Stimulated activated naive CD8-positive, alpha-beta T cell treated with anti-CD3 and anti-CD28 coated beads, Interleukin-15, amount 100 ng/mL, for 72 hours (primary cell): Measurements from ENCODE around the gene PGLYRP2.
A peak's percentile ranks its signal among the peaks of the same experiment; 100 is the strongest.
"Not testable (repeated sequence)": the region's sequence is repeated elsewhere in the genome, so short reads cannot be mapped to it uniquely, and the experiment has no call there.

Experiments
- ATAC-seq: fragments of 150-1000 bp; cut with Tn5 transposase; 2 replicates; pipeline ENCODE4 v1.10.0; 2021; ENCODE audit warnings: mild to moderate bottlenecking, moderate library complexity
- DNase-seq, 2 donors: peaks; one replicate each; pipeline ENCODE4 v3.0.0; 2021 to 2022
- H3K27ac Mint-ChIP-seq, 2 donors: one replicate each; pipeline ENCODE4 v1.8.0; 2022; ENCODE audit warnings: mild to moderate bottlenecking in 2 of 2, mixed read lengths in 2 of 2, moderate library complexity in 2 of 2
- H3K27me3 Mint-ChIP-seq: one replicate; pipeline ENCODE4 v1.8.0; 2022; ENCODE audit warnings: mixed read lengths
- H3K4me1 Mint-ChIP-seq: one replicate; pipeline ENCODE4 v1.8.0; 2022; ENCODE audit warnings: mild to moderate bottlenecking, mixed read lengths
- H3K4me3 Mint-ChIP-seq, 2 donors: one replicate each; pipeline ENCODE4 v1.8.0; 2022; ENCODE audit warnings: mild to moderate bottlenecking in 2 of 2, mixed read lengths in 2 of 2, moderate library complexity in 1 of 2
- H3K9me3 Mint-ChIP-seq, 2 donors: one replicate each; pipeline ENCODE4 v1.8.0; 2022; ENCODE audit warnings: mixed read lengths in 2 of 2

PGLYRP2 gene

GRCh38 chr19:15502264-15502663 is 23.0 kb upstream of the PGLYRP2 start:
- H3K4me3 Mint-ChIP-seq: no peak overlapping the region
- DNase-seq (no peak), ATAC-seq (no peak)
- peaks cover 4% of the 10 kb centered on the region for H3K27me3 Mint-ChIP-seq
- no peaks in the 10 kb centered on the region for H3K9me3 Mint-ChIP-seq
- H3K27ac Mint-ChIP-seq: no peak overlapping the region
- peaks cover 18% of the 10 kb centered on the region for H3K4me1 Mint-ChIP-seq

DNA sequence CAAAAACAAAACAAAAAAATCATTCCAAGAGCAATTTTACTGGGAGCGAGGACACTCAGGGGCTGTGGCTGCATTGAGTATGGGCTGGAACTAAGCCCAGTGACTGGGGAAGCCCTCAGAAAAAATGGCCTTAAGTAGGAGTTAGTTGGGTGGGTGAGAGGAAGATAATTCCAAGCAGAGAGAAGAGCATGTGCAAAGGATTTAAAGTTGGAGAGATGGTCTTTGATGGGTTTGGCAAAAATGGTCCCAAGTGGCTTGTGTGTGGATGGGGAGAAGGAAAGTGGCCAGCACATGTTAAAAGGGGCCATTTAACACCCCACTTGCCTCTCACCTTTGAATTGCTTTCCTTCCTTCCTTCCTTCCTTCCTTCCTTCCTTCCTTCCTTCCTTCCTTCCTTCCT is 22.3 kb upstream of the PGLYRP2 start:
- Mint-ChIP-seq H3K27me3 (no peaks in the 10 kb centered on the region), H3K4me3 (no peak overlapping the region), H3K9me3 (no peaks in the 10 kb centered on the region), H3K4me1 (peaks cover 16% of the 10 kb centered on the region), H3K27ac (no peak overlapping the region)
- no peak for ATAC-seq
- no peak for DNase-seq

DNA sequence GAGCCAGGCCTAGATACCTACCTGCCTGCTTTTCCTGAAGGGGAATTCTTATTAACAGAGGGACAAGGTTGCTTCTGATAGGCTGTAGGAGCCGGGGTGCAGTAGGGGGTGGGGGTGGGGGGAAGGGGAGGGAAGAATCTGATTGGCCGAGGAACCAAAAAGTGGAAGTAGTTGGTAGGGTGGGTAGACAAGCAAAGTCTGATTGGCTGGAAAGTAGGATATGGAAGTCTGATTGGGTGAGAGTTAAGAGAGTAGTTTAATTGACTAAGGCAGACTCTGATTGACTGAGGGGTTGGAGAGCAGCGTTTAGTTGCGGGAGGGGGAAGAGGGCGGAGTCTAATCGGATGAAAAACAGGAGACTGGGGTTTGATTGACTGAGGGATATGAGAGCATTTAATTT is 19.6 kb upstream of the PGLYRP2 start:
- no peak overlapping the region for H3K4me3 Mint-ChIP-seq

GRCh38 chr19:15498156-15498858 is 19.0 kb upstream of the PGLYRP2 start:
- Mint-ChIP-seq H3K27me3 (no peaks in the 10 kb centered on the region), H3K4me1 (peaks cover 13% of the 10 kb centered on the region), H3K4me3 (no peak overlapping the region), H3K9me3 (no peaks in the 10 kb centered on the region), H3K27ac (no peak overlapping the region)
- ATAC-seq: no peak
- no peak for DNase-seq

More for the DNA sequence above, 19.6 kb upstream of the PGLYRP2 start:
- H3K27me3 Mint-ChIP-seq: no peaks in the 10 kb centered on the region
- H3K9me3 Mint-ChIP-seq: no peaks in the 10 kb centered on the region
- DNase-seq (no peak), ATAC-seq (peak; percentile 37)
- peaks cover 13% of the 10 kb centered on the region for H3K4me1 Mint-ChIP-seq
- peak overlapping the region in 1 of 2 donors; percentile 1 for H3K27ac Mint-ChIP-seq

GRCh38 chr19:15495151-15495550 is 15.8 kb upstream of the PGLYRP2 start:
- peaks cover 13% of the 10 kb centered on the region for H3K4me1 Mint-ChIP-seq
- no peak overlapping the region for H3K27ac Mint-ChIP-seq
- H3K4me3 Mint-ChIP-seq: no peak overlapping the region
- DNase-seq (no peak), ATAC-seq (no peak)
- H3K27me3 Mint-ChIP-seq: no peaks in the 10 kb centered on the region
- no peaks in the 10 kb centered on the region for H3K9me3 Mint-ChIP-seq

DNA sequence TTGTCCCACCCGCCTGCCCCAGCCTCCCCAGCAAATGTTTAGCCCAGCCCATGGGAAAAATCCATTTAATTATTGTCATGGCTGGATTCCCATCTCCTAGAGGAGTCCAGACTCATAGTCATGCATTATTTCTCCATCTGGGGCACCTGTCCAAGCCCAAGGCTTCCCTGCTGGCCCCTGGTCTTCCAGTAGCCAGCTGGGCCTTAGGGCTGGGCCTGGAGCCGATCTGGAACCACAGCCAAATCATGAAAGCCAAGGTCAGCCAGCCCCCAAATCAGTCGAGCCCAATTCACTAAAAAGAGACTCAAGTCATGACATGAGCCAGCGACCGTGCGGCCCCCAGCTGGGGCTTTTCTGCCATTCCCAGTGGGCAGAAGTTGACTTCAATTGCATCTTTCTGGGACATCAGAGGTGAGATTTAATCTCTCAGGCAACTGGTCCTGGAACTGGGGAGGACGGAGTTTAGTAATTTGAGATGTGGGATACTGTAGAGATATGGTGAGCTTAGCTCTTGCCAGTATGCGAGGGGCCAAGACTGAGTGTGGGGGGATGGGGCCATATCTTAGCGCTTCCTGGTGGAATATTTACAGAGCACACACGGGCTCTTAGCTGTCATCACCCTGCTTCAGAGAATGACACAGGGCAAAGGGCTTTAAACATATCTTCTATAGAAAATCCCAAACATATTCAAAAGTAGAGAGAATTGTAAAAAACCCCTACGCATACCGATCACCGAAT is 9.4 kb upstream of the PGLYRP2 start:
- ATAC-seq: no peak
- H3K27ac Mint-ChIP-seq: no peak overlapping the region
- H3K4me3 Mint-ChIP-seq: no peak overlapping the region
- peaks cover 10% of the 10 kb centered on the region for H3K4me1 Mint-ChIP-seq
- H3K9me3 Mint-ChIP-seq: peaks cover 3 to 6% of the 10 kb centered on the region in 2 donors
- no peaks in the 10 kb centered on the region for H3K27me3 Mint-ChIP-seq
- DNase-seq: no peak

- Mint-ChIP-seq H3K9me3 (peaks cover 3 to 6% of the 10 kb centered on the region in 2 donors), H3K27me3 (no peaks in the 10 kb centered on the region), H3K27ac (no peak overlapping the region), H3K4me1 (peaks cover 24% of the 10 kb centered on the region), H3K4me3 (no peak overlapping the region)
- ATAC-seq (no peak), DNase-seq (no peak)
These were observed 7.7 kb upstream of the PGLYRP2 start for GRCh38 chr19:15487038-15487437.

DNA sequence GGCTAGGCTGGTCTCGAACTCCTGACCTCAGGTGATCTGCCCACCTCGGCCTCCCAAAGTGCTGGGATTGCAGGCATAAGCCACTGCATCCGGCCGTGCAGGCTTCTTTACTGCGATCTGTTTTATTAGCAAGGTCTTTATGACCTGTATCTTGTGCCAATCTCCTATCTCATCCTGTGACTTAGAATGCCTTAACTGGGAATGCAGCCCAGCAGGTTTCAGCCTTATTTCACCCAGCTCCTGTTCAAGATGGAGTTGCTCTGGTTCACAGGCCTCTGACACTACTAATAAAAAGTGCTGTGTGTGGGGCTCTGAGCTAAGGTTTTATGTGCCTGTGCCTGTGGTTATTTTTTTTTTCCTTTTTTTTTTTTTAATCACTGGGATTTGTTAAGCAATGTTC is 6.5 kb upstream of the PGLYRP2 start:
- H3K27me3 Mint-ChIP-seq, H3K9me3 Mint-ChIP-seq, DNase-seq, H3K4me3 Mint-ChIP-seq, ATAC-seq, H3K27ac Mint-ChIP-seq: not testable (repeated sequence)
- H3K4me1 Mint-ChIP-seq: peaks cover 24% of the 10 kb centered on the region

- H3K27ac Mint-ChIP-seq, H3K27me3 Mint-ChIP-seq, DNase-seq, ATAC-seq, H3K4me3 Mint-ChIP-seq, H3K9me3 Mint-ChIP-seq: not testable (repeated sequence)
- peaks cover 54% of the 10 kb centered on the region for H3K4me1 Mint-ChIP-seq
These were observed 1.7 kb upstream of the PGLYRP2 start for GRCh38 chr19:15480996-15481395.

- Mint-ChIP-seq H3K9me3 (no peaks in the 10 kb centered on the region), H3K27me3 (no peaks in the 10 kb centered on the region)
These were observed 3.0 kb downstream of the PGLYRP2 start for GRCh38 chr19:15476325-15476724.

GRCh38 chr19:15475611-15476010 is 3.7 kb downstream of the PGLYRP2 start:
- DNase-seq: no peak
- ATAC-seq: no peak
- no peak overlapping the region for H3K27ac Mint-ChIP-seq
- peaks cover 39% of the 10 kb centered on the region for H3K4me1 Mint-ChIP-seq
- no peak overlapping the region for H3K4me3 Mint-ChIP-seq
- H3K9me3 Mint-ChIP-seq: no peaks in the 10 kb centered on the region
- H3K27me3 Mint-ChIP-seq: no peaks in the 10 kb centered on the region

More at GRCh38 chr19:15476325-15476724, 3.0 kb downstream of the PGLYRP2 start:
- no peak overlapping the region for H3K4me3 Mint-ChIP-seq
- no peak for ATAC-seq
- H3K4me1 Mint-ChIP-seq: peaks cover 39% of the 10 kb centered on the region
- H3K27ac Mint-ChIP-seq: peak overlapping the region; percentile 23 to 62
- no peak for DNase-seq

DNA sequence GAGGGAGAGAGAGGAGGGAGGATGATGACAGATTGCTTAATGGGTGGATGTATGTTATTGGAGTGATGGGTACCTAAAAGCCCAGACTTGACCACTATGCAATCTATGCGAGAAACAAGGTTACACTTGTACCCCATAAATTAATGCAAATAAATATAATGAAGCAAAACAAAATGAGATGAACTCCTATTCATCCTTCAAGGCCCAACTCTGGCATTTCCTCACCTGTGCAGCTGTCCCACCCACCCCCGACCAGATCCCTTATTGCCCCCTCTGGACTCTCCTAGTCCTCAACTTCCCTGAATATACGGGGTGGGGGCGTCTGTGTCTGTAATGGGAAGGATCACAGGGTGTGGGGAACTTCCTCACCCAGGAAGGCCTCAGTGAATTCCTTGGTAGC is 4.1 kb downstream of the PGLYRP2 start:
- peaks cover 39% of the 10 kb centered on the region for H3K4me1 Mint-ChIP-seq
- H3K27me3 Mint-ChIP-seq: no peaks in the 10 kb centered on the region
- DNase-seq (no peak), ATAC-seq (no peak)
- no peak overlapping the region for H3K4me3 Mint-ChIP-seq
- no peak overlapping the region for H3K27ac Mint-ChIP-seq
- no peaks in the 10 kb centered on the region for H3K9me3 Mint-ChIP-seq

- not testable (repeated sequence) for H3K27me3 Mint-ChIP-seq, ATAC-seq, H3K27ac Mint-ChIP-seq, DNase-seq, H3K4me3 Mint-ChIP-seq, H3K9me3 Mint-ChIP-seq
- peaks cover 39% of the 10 kb centered on the region for H3K4me1 Mint-ChIP-seq
These were observed 5.5 kb downstream of the PGLYRP2 start for GRCh38 chr19:15473821-15474220.

DNA sequence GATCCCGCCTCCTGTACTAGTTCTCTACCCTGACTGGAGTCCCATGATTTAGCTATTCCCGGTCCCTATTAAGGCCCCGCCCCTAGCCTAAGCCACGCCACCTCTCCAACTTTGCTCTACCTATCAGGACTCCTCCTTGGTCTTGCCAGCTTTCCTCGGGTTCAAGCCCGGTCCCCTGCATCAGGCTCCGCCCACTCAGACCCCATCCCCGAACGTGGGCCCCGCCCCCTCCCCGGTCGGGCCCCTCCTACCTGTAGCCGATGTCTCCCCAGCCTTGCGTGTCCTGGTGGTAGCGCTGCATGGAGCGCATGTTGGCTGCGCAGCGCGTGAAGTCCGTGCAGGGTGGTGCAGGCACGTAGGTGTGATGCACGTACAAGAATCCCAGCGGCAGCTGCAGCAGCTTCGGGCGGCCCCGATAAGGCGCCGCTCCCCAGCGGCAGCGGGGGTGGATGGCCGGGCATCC is 7.6 kb downstream of the PGLYRP2 start:
- DNase-seq: peak in 1 of 2 donors; percentile 8
- no peak overlapping the region for H3K4me3 Mint-ChIP-seq
- H3K27me3 Mint-ChIP-seq: no peaks in the 10 kb centered on the region
- peaks cover 53% of the 10 kb centered on the region for H3K4me1 Mint-ChIP-seq
- ATAC-seq: no peak
- H3K27ac Mint-ChIP-seq: no peak overlapping the region
- H3K9me3 Mint-ChIP-seq: no peaks in the 10 kb centered on the region

GRCh38 chr19:15469513-15470297 is 9.6 kb downstream of the PGLYRP2 start:
- no peak overlapping the region for H3K27ac Mint-ChIP-seq
- peak; percentile 53 for ATAC-seq
- no peak for DNase-seq
- peak overlapping the region; percentile 81 to 86 for H3K4me3 Mint-ChIP-seq
- H3K4me1 Mint-ChIP-seq: peaks cover 57% of the 10 kb centered on the region
- no peaks in the 10 kb centered on the region for H3K27me3 Mint-ChIP-seq
- H3K9me3 Mint-ChIP-seq: no peaks in the 10 kb centered on the region
